NT2/D1 (cell line): ENCODE data around the gene CCSER2.

Experiments
- SUZ12 ChIP-seq: IDR thresholded peaks from 2 replicates; pipeline ENCODE4 v1.6.1; 2011; ENCODE audit not compliant: insufficient read length, insufficient read depth; ENCODE audit errors: extremely low read depth
- ZNF274 ChIP-seq: IDR thresholded peaks from 2 replicates; pipeline ENCODE4 v1.6.1; 2011; ENCODE audit warnings: mild to moderate bottlenecking, low read depth, low read length

GRCh38 chr10:84543948-84544347, 215.6 kb downstream of the CCSER2 start:
- no peak for TF ChIP-seq ZNF274
- no peak for TF ChIP-seq SUZ12
